Spleen (tissue), 7 donors: ENCODE data around the gene SLC2A6.

ENCODE experiments used
- CTCF ChIP-seq, 11 experiments: fragments of 200-600 bp in 7 of 11; fragments of 450-650 bp in 4 of 11; sonication (generic) in 4 of 11; IDR thresholded peaks in 8 of 11; conservative IDR thresholded peaks in 3 of 11; 1 replicate in 7 of 11; 2 replicates in 4 of 11; pipeline versions ENCODE4 v1.4.0 to v1.8.0; 2016 to 2021; ENCODE audit warnings: antibody characterized with exemption in 11 of 11, inconsistent platforms in 4 of 11, mild to moderate bottlenecking in 1 of 11
- POLR2A ChIP-seq, 3 donors: fragments of 450-650 bp; IDR thresholded peaks; one replicate each; pipeline ENCODE4 v1.5.1; 2017; ENCODE audit warnings: antibody characterized with exemption in 3 of 3, mild to moderate bottlenecking in 1 of 3
- POLR2AphosphoS5 ChIP-seq, 3 donors: sonication (generic); formaldehyde crosslinking; IDR thresholded peaks; one replicate each; pipeline ENCODE4 v1.5.1; 2017; ENCODE audit warnings: antibody characterized with exemption in 3 of 3
- donor health status: DM: no; HTN: no; CAD: no; lungs with moderate emphysema.
- donor health status: DM: no; HTN: no; CAD: no.
- donor health status: DM: no; HTN: no; CAD: no.

DNA sequence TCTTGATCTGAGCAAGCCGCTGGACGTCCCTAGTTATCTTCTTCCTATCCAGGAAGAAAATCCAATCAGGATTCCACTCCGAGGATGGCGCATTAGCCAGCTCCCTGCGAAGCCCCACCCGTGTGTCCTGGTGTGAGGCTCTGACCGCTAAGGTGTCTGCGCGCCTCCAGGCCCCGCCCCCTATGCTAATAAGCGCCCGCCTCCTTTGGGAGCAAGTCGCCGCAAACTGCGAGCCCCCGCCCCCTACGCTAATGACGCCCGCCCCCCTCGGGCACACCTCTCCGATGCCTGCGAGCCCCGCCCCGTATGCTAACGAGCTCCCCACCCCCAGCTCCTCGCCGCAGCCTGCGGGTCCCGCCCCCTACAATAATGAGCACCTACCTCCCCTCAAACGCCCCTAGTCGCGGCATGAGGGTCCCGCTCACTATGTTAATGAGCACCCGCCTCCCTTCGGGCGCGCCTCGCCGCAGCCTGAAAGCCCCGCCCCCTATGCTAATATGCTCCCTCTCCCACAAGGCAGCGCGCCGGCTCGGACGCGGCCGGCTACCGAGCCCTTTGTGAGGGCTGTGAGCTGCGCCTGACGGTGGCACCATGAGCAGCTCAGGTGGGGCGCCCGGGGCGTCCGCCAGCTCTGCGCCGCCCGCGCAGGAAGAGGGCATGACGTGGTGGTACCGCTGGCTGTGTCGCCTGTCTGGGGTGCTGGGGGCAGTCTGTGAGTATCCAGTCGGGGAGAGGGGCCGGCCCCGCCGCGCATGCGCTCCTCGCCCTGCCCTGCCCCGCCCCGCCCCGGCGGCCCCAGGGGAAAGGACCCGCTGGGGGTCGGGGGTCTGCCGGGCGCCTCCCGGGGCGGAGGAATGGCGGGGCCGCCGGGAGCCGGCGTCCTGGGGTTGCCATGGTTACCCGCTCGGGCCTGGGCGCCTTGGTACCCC is 19.2 kb downstream of the SLC2A6 start, which contains the start of gene CACFD1:
- TF ChIP-seq CTCF (IDR thresholded peaks at IDR 0.05 in 8 of 11, conservative IDR thresholded peaks at IDR 0.05 in 3 of 11) (peak in 2 of 11 experiments; percentile 21 to 24), POLR2AphosphoS5 (IDR thresholded peaks at IDR 0.05) (peak; percentile 85 to 93 (median 89)), POLR2A (IDR thresholded peaks at IDR 0.05) (peak in 1 of 3 donors; percentile 35)
